ENCODE results near the gene SMIM3.

SMIM3 gene

DNA sequence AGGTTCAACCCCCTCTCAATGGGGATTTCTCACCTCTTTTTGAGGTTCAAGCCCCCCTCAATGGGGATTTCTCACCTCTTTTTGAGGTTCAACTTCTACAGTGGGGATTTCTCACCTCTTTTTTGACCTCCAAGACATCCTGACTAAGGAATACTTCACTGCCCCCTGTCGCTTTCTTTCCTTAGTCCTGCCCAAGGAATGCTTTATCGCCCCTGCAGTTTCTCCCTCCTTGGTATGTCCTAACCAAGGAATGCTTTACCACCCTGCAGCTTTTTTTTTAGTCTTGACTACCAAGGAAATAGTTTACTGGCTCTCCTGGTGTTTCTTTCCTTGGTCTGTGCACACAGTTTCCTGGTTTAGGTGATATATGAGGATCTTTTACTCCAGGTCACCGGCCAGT is 58.1 kb downstream of the SMIM3 start:
- ChIA-PET POLR2A (no interaction called here), CTCF (no interaction called here)
- Histone ChIP-seq H3K4me1 (ENCODE audit: control insufficient read depth, insufficient read depth, low read length) (no peaks in the 10 kb centered on the region), H3K4me3 (ENCODE audit: low read depth, low read length) (no peak overlapping the region), H3K36me3 (ENCODE audit: control insufficient read depth in 2 of 2, insufficient read depth in 1 of 2, low read length in 2 of 2) (no peaks in the 10 kb centered on the region), H3K9me3 (ENCODE audit: control insufficient read depth, insufficient read depth, low read depth, low read length) (peaks cover 5% of the 10 kb centered on the region; the same call in 1 of the 2 replicates), H3K27ac (ENCODE audit: extremely low read depth, low read depth, low read length) (no peak overlapping the region)
- TF ChIP-seq TCF7L2 (IDR thresholded peaks at IDR 0.05; ENCODE audit: borderline replicate concordance, low read depth, low read length) (no peak), ZNF792 (tag by site-specific recombination; IDR thresholded peaks at IDR 0.05) (no peak), ZNF548 (tag by site-specific recombination; IDR thresholded peaks at IDR 0.05) (no peak), ZNF121 (tag by site-specific recombination; IDR thresholded peaks at IDR 0.05) (no peak), SETDB1 (IDR thresholded peaks at IDR 0.05; ENCODE audit: insufficient read length, low read length) (no peak), ZNF324 (tag by site-specific recombination; IDR thresholded peaks at IDR 0.05) (no peak), ZNF221 (tag by site-specific recombination; IDR thresholded peaks at IDR 0.05; ENCODE audit: borderline replicate concordance) (no peak), ZNF366 (tag by site-specific recombination; conservative IDR thresholded peaks at IDR 0.05) (no peak), ZNF791 (tag by site-specific recombination; IDR thresholded peaks at IDR 0.05) (no peak), ZFP41 (tag by site-specific recombination; IDR thresholded peaks at IDR 0.05; ENCODE audit: borderline replicate concordance) (no peak), ZNF664 (tag by site-specific recombination; IDR thresholded peaks at IDR 0.05) (no peak), ZNF670 (tag by site-specific recombination; IDR thresholded peaks at IDR 0.05; ENCODE audit: low read depth) (no peak), ZNF174 (tag by site-specific recombination; IDR thresholded peaks at IDR 0.05) (no peak)
- TF ChIP-seq, protein P1, sequence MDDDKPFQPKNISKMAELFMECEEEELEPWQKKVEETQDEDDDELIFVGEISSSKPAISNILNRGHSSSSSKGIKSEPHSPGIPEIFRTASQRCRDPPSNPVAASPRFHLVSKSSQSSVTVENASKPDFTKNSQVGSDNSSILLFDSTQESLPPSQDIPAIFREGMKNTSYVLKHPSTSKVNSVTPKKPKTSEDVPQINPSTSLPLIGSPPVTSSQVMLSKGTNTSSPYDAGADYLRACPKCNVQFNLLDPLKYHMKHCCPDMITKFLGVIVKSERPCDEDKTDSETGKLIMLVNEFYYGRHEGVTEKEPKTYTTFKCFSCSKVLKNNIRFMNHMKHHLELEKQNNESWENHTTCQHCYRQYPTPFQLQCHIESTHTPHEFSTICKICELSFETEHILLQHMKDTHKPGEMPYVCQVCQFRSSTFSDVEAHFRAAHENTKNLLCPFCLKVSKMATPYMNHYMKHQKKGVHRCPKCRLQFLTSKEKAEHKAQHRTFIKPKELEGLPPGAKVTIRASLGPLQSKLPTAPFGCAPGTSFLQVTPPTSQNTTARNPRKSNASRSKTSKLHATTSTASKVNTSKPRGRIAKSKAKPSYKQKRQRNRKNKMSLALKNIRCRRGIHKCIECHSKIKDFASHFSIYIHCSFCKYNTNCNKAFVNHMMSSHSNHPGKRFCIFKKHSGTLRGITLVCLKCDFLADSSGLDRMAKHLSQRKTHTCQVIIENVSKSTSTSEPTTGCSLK (tag by site-specific recombination; IDR thresholded peaks at IDR 0.05), result no peak
- TF ChIP-seq, protein P2, sequence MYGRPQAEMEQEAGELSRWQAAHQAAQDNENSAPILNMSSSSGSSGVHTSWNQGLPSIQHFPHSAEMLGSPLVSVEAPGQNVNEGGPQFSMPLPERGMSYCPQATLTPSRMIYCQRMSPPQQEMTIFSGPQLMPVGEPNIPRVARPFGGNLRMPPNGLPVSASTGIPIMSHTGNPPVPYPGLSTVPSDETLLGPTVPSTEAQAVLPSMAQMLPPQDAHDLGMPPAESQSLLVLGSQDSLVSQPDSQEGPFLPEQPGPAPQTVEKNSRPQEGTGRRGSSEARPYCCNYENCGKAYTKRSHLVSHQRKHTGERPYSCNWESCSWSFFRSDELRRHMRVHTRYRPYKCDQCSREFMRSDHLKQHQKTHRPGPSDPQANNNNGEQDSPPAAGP (tag by site-specific recombination; IDR thresholded peaks at IDR 0.05), result no peak
- TF ChIP-seq, protein P3, sequence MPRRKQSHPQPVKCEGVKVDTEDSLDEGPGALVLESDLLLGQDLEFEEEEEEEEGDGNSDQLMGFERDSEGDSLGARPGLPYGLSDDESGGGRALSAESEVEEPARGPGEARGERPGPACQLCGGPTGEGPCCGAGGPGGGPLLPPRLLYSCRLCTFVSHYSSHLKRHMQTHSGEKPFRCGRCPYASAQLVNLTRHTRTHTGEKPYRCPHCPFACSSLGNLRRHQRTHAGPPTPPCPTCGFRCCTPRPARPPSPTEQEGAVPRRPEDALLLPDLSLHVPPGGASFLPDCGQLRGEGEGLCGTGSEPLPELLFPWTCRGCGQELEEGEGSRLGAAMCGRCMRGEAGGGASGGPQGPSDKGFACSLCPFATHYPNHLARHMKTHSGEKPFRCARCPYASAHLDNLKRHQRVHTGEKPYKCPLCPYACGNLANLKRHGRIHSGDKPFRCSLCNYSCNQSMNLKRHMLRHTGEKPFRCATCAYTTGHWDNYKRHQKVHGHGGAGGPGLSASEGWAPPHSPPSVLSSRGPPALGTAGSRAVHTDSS (tag by site-specific recombination; IDR thresholded peaks at IDR 0.05), result no peak
- TF ChIP-seq, protein P4, sequence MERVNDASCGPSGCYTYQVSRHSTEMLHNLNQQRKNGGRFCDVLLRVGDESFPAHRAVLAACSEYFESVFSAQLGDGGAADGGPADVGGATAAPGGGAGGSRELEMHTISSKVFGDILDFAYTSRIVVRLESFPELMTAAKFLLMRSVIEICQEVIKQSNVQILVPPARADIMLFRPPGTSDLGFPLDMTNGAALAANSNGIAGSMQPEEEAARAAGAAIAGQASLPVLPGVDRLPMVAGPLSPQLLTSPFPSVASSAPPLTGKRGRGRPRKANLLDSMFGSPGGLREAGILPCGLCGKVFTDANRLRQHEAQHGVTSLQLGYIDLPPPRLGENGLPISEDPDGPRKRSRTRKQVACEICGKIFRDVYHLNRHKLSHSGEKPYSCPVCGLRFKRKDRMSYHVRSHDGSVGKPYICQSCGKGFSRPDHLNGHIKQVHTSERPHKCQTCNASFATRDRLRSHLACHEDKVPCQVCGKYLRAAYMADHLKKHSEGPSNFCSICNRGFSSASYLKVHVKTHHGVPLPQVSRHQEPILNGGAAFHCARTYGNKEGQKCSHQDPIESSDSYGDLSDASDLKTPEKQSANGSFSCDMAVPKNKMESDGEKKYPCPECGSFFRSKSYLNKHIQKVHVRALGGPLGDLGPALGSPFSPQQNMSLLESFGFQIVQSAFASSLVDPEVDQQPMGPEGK (tag by site-specific recombination; IDR thresholded peaks at IDR 0.05), result no peak
- TF ChIP-seq, protein P5, sequence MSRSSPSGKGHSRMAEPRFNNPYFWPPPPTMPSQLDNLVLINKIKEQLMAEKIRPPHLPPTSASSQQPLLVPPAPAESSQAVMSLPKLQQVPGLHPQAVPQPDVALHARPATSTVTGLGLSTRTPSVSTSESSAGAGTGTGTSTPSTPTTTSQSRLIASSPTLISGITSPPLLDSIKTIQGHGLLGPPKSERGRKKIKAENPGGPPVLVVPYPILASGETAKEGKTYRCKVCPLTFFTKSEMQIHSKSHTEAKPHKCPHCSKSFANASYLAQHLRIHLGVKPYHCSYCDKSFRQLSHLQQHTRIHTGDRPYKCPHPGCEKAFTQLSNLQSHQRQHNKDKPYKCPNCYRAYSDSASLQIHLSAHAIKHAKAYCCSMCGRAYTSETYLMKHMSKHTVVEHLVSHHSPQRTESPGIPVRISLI (tag by site-specific recombination; IDR thresholded peaks at IDR 0.05), result no peak
